Fibroblast of lung (primary cell): Measurements from ENCODE around the gene MYO1F. TPM values are rescaled to one million over a fixed set of nuclear protein-coding genes. Genes with fewer than 3 reads are reported as not detected.
"Not testable (repeated sequence)": the region's sequence is repeated elsewhere in the genome, so short reads cannot be mapped to it uniquely, and the experiment has no call there.

Source experiments
- DNase-seq, 2 donors: peaks; one replicate each; pipeline versions ENCODE4 v3.0.0 to v3.0.0-alpha.2; 2010; ENCODE audit warnings: low read depth in 2 of 2
- H2AFZ ChIP-seq: 2 replicates; pipeline ENCODE4 v1.5.1; 2012; ENCODE audit warnings: low read length, control low read depth, inconsistent platforms
- H3K27ac ChIP-seq: 2 replicates; pipeline ENCODE4 v1.5.1; 2011; ENCODE audit warnings: low read length, control low read depth; ENCODE audit not compliant: insufficient read depth
- H3K27me3 ChIP-seq: 2 replicates; pipeline ENCODE4 v1.5.1; 2011; ENCODE audit warnings: mild to moderate bottlenecking, low read length; ENCODE audit not compliant: control insufficient read depth, insufficient read depth
- H3K36me3 ChIP-seq: 2 replicates; pipeline ENCODE4 v1.5.1; 2011; ENCODE audit warnings: low read length; ENCODE audit not compliant: control insufficient read depth, insufficient read depth
- H3K4me1 ChIP-seq: 2 replicates; pipeline ENCODE4 v1.5.1; 2011; ENCODE audit warnings: low read length; ENCODE audit not compliant: control insufficient read depth, insufficient read depth; ENCODE audit errors: extremely low read depth
- H3K4me2 ChIP-seq: 2 replicates; pipeline ENCODE4 v1.5.1; 2011; ENCODE audit warnings: low read length, control low read depth; ENCODE audit not compliant: insufficient read depth; ENCODE audit errors: extremely low read depth
- H3K4me3 ChIP-seq, 4 experiments: fragments of 200-600 bp in 1 of 4; sonication (generic) in 1 of 4; replicated peaks in 1 of 4; 2 replicates each; pipeline ENCODE4 v1.5.1; 2011 to 2016; ENCODE audit warnings: low read length in 4 of 4, low read depth in 3 of 4, mild to moderate bottlenecking in 3 of 4, control low read depth in 2 of 4, inconsistent platforms in 1 of 4, mixed read lengths in 1 of 4; ENCODE audit not compliant: insufficient read depth in 1 of 4; ENCODE audit errors: control extremely low read depth in 1 of 4
- H3K79me2 ChIP-seq: 2 replicates; pipeline ENCODE4 v1.5.1; 2012; ENCODE audit warnings: mild to moderate bottlenecking, low read length, inconsistent platforms; ENCODE audit not compliant: control insufficient read depth, insufficient read depth
- H3K9ac ChIP-seq: 2 replicates; pipeline ENCODE4 v1.5.1; 2011; ENCODE audit warnings: mild to moderate bottlenecking, low read length, control low read depth; ENCODE audit not compliant: insufficient read depth
- H3K9me3 ChIP-seq: 2 replicates; pipeline ENCODE4 v1.5.1; 2012; ENCODE audit warnings: low read depth, low read length; ENCODE audit not compliant: control insufficient read depth, insufficient read depth
- H4K20me1 ChIP-seq: 2 replicates; pipeline ENCODE4 v1.5.1; 2011; ENCODE audit warnings: low read length; ENCODE audit not compliant: control insufficient read depth, insufficient read depth; ENCODE audit errors: extremely low read depth
- EZH2 ChIP-seq: IDR thresholded peaks from 2 replicates; pipeline ENCODE4 v1.5.1; 2012; ENCODE audit warnings: low read length, control low read depth, mild to moderate bottlenecking; ENCODE audit errors: missing control alignments
- polyA plus RNA-seq, 2 donors: library from polyadenylated mRNA; depleted of rRNA in 1 of 2; stranded (reverse) in 1 of 2; unstranded in 1 of 2; fragments of >200 nt; gene quantifications; 2 replicates each; pipeline ENCODE4 v1.2.1, GENCODE V29; 2011 to 2012; ENCODE audit warnings: missing spikeins in 1 of 2
- total RNA-seq: library from RNA; depleted of rRNA; stranded (reverse); fragments of >200 nt; gene quantifications from 2 replicates; pipeline ENCODE4 v1.2.1, GENCODE V29; 2014
- TF ChIP-seq, protein P1 (sequence below), 2 donors: IDR thresholded peaks in 1 of 2; conservative IDR thresholded peaks in 1 of 2; 1 replicate in 1 of 2; 2 replicates in 1 of 2; pipeline ENCODE4 v1.5.1; 2011 to 2012; ENCODE audit warnings: low read length in 2 of 2, control low read depth in 1 of 2, inconsistent platforms in 1 of 2, low read depth in 1 of 2, mild to moderate bottlenecking in 1 of 2

MYO1F gene
- total and polyA plus RNA-seq, 2 donors (not counting 1 experiment from before 2014, with no cell fraction given), result 0.08 to 0.17 TPM

DNA sequence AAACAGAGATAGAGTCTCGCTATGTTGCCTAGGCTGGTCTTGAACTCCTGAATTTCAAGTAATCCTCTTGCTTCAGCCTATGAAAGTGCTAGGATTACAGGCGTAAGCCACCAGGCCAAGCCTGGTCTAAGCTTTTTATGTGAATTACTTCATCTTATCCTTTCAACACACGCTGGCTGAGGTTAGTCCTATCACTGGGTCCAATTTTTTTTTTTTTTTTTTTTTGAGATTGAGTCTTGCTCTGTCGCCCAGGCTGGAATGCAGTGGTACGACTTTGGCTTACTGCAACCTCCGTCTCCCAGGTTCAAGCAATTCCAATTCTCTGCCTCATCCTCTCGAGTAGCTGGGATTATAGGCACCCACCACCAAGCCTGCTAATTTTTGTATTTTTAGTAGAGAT, 10.4 kb downstream of the MYO1F start:
- no peak for TF ChIP-seq EZH2
- TF ChIP-seq, protein P1, sequence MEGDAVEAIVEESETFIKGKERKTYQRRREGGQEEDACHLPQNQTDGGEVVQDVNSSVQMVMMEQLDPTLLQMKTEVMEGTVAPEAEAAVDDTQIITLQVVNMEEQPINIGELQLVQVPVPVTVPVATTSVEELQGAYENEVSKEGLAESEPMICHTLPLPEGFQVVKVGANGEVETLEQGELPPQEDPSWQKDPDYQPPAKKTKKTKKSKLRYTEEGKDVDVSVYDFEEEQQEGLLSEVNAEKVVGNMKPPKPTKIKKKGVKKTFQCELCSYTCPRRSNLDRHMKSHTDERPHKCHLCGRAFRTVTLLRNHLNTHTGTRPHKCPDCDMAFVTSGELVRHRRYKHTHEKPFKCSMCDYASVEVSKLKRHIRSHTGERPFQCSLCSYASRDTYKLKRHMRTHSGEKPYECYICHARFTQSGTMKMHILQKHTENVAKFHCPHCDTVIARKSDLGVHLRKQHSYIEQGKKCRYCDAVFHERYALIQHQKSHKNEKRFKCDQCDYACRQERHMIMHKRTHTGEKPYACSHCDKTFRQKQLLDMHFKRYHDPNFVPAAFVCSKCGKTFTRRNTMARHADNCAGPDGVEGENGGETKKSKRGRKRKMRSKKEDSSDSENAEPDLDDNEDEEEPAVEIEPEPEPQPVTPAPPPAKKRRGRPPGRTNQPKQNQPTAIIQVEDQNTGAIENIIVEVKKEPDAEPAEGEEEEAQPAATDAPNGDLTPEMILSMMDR (conservative IDR thresholded peaks at IDR 0.05 in 1 of 2, IDR thresholded peaks at IDR 0.05 in 1 of 2; ENCODE audit: low read depth in 1 of 2, low read length in 2 of 2), result no peak
- no peak overlapping the region for H3K9ac ChIP-seq
- H3K4me1 ChIP-seq, result peaks cover 8% of the 10 kb centered on the region
- no peak overlapping the region for H3K4me3 ChIP-seq
- no peak overlapping the region for H2AFZ ChIP-seq
- no peaks in the 10 kb centered on the region for H3K27me3 ChIP-seq
- H3K9me3 ChIP-seq, result no peaks in the 10 kb centered on the region
- no peak overlapping the region for H3K27ac ChIP-seq
- H4K20me1 ChIP-seq, result no peaks in the 10 kb centered on the region
- DNase-seq, result peak in 1 of 2 donors; percentile 20
- H3K79me2 ChIP-seq, result no peaks in the 10 kb centered on the region
- no peak overlapping the region for H3K4me2 ChIP-seq
- no peaks in the 10 kb centered on the region for H3K36me3 ChIP-seq

DNA sequence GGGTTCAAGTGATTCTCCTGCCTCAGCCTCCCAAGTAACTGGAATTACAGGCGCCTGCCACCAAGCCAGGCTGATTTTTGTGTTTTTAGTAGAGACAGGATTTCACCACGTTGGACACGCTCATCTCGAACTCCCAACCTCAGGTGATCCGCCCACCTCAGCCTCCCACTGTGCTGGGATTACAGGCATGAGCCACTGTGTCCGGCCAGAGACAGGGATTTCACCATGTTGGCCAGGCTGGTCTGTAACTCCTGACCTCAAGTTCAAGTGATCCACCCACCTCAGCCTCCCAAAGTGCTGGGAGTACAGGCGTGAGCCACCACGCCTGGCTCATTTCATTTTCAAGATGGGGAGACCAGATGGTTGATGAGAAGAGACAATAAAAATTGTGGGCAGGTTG, 12.4 kb downstream of the MYO1F start:
- not testable (repeated sequence) for H3K4me2 ChIP-seq, H3K27me3 ChIP-seq, H3K4me3 ChIP-seq, H3K36me3 ChIP-seq, H3K9me3 ChIP-seq, DNase-seq, H3K4me1 ChIP-seq, H4K20me1 ChIP-seq, H3K79me2 ChIP-seq, H3K27ac ChIP-seq, H3K9ac ChIP-seq, H2AFZ ChIP-seq

DNA sequence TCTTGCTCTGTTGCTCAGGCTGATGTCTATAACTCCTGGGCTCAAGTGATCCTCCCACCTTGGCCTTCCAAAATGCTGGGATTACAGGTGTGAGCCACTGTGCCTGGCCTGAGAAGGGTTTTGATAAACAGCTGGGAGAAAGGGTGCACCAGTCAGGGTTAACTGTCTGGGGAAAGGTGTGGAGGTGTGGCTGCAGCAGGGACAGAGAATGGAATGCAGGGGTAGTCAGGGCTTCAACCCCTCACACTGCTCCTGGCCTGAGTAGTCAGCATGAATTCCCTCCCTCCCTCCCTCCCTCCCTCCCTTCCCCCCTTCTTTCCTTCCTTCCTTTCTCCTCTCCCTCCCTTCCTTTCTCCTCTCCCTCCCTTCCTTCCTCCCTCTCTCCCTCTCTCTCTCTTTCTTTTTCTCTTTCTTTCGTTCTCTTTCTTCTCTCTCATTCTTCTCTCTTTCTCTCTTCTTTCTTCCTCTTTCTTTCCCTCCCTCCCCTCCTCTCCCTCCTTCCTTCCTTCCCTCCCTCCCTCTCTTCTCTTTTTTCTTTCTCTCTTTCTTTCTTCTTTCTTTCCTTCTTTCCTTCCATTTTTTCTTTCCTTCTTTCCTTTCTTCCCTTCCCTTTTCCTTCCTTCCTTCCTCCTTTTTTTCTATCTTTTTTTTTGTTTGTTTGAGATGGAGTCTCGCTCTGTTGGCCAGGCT, 16.0 kb downstream of the MYO1F start:
- no peak for TF ChIP-seq EZH2
- TF ChIP-seq, protein P1 (conservative IDR thresholded peaks at IDR 0.05 in 1 of 2, IDR thresholded peaks at IDR 0.05 in 1 of 2; ENCODE audit: low read depth in 1 of 2, low read length in 2 of 2), result no peak
- H3K79me2 ChIP-seq, result no peaks in the 10 kb centered on the region
- H3K9me3 ChIP-seq, result no peaks in the 10 kb centered on the region
- H3K27ac ChIP-seq, result no peak overlapping the region
- no peak overlapping the region for H3K4me3 ChIP-seq
- H3K9ac ChIP-seq, result no peak overlapping the region
- no peaks in the 10 kb centered on the region for H3K4me1 ChIP-seq
- no peaks in the 10 kb centered on the region for H4K20me1 ChIP-seq
- no peaks in the 10 kb centered on the region for H3K27me3 ChIP-seq
- DNase-seq, result no peak
- no peaks in the 10 kb centered on the region for H3K36me3 ChIP-seq
- H3K4me2 ChIP-seq, result no peak overlapping the region
- H2AFZ ChIP-seq, result no peak overlapping the region
